AG09309 (cell line): Measurements from ENCODE around the gene ERI3.

Source experiments
- DNase-seq: peaks from one replicate; pipeline ENCODE4 v3.0.0-alpha.2; 2010; ENCODE audit warnings: low read depth
- H3K4me3 ChIP-seq: 2 replicates; pipeline ENCODE4 v1.5.1; 2011; ENCODE audit warnings: mild to moderate bottlenecking, low read depth, low read length, moderate library complexity; ENCODE audit not compliant: control insufficient read depth
- TF ChIP-seq, protein P1 (sequence below): IDR thresholded peaks from 2 replicates; pipeline ENCODE4 v1.5.1; 2011; ENCODE audit warnings: mild to moderate bottlenecking, low read depth, low read length, inconsistent platforms; ENCODE audit not compliant: insufficient read depth, control insufficient read depth; ENCODE audit errors: missing control alignments

ERI3 gene

DNA sequence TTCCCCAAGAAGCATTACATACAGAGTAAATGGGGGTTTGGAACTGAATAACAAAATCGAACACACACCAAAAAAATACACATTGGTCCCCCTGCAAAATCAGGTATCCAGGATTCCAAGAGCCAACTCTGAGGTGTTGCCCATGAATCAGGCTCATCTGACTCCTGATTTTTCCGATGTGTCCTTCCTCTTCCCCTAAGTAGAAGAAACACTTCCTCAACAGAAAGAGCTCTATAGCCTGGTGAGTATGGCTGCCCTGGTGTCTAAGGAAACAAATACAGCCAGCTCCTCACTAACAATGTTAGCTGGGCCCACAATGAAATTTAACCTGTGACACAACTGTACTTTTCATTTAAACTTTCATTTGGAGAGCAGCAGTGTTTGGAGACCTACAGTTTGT is 33.6 kb downstream of the ERI3 start:
- no peak overlapping the region for H3K4me3 ChIP-seq
- TF ChIP-seq, protein P1, sequence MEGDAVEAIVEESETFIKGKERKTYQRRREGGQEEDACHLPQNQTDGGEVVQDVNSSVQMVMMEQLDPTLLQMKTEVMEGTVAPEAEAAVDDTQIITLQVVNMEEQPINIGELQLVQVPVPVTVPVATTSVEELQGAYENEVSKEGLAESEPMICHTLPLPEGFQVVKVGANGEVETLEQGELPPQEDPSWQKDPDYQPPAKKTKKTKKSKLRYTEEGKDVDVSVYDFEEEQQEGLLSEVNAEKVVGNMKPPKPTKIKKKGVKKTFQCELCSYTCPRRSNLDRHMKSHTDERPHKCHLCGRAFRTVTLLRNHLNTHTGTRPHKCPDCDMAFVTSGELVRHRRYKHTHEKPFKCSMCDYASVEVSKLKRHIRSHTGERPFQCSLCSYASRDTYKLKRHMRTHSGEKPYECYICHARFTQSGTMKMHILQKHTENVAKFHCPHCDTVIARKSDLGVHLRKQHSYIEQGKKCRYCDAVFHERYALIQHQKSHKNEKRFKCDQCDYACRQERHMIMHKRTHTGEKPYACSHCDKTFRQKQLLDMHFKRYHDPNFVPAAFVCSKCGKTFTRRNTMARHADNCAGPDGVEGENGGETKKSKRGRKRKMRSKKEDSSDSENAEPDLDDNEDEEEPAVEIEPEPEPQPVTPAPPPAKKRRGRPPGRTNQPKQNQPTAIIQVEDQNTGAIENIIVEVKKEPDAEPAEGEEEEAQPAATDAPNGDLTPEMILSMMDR = no peak
- DNase-seq = no peak

DNA sequence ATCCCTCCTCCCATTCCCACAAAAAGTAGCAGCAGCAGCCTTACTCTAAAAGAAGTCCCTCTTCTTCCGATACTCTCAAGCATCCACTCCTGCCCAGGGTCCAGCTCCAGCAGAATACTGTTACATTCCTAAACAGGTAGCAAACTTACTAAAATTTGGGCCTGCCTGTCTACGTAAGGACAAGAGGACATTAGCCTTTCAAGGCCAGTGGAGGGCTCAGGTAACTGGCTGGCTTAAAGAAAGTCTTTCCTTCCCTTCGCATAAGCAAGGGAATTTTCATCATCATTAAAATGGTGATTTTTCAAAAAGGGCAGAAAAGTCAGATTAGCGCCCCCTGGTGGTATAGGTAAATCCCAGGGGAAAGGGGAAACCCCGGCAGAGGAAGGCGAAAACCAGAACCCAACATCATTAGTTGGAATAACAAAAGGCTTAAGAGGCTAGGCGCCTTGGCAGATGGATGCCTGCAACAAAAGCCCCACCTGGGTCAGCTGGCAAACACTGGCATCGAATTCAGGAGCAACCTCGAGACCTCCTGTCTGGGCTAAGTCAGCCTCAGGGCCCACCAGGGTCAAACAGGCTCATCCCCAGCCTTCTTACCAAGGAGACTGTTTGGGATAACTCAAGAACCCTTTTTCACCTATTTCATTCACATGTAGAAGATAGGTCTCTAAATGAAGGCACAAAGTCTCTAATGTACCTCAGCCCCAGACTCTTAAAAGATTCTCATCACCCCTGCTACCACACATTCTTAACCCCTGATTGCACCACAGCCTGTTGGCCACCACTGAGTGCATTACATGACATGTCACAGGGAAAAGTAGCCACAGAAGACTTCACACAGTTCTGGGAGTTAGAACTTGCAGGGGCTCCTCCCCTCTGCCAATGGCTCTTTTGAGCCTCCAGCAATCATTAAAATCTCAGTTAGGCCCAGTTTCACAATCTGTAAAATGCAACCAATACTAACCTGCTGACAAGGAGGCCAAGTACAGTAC is 36.7 kb downstream of the ERI3 start:
- TF ChIP-seq, protein P1 = peak; percentile 84
- no peak overlapping the region for H3K4me3 ChIP-seq
- DNase-seq = no peak

DNA sequence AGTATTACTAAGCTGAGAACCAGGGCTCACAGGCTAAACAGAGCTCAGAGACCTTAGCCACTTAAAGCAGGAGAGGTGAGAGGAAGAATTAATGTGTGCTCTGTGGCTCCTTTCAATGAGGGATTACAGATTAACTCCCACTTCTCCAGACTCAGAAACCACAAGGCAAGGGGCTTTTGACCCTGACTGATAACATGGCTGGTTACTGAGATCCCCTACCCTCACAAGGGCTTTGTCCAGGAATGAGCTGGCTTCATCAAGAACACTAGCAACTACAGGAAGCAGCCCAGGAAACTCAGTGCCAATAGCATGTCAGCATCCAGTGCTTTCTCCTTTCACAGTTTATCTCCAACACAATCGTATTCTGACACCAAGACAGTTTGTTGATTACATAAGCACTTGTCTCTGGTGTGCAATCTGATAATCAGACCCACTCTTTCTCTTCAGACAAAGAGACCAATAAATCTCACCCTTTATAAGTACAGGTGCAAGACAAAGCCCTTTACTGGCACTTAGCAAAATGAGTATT is 38.8 kb downstream of the ERI3 start:
- TF ChIP-seq, protein P1 = no peak
- H3K4me3 ChIP-seq = no peak overlapping the region
- no peak for DNase-seq

DNA sequence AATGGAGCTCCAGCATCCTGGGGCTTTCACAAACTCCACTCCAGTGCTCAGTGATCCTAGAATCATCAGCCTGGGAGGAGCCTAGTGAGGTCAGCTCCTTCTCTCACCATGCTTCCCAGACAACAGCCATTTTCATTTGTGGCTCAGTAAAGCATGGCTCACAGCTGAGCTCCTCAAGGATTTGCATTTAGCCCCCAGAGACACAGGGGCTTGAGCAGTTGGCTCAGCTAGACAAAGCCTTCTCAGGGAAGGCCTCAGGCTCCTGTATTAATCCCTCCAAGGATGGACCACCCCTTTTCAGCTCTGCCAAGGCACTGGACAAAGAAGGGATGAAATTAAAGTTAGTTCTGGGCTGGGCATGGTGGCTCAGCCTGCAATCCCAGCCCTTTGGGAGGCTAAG is 39.5 kb downstream of the ERI3 start:
- TF ChIP-seq, protein P1 = no peak
- H3K4me3 ChIP-seq = no peak overlapping the region
- no peak for DNase-seq

DNA sequence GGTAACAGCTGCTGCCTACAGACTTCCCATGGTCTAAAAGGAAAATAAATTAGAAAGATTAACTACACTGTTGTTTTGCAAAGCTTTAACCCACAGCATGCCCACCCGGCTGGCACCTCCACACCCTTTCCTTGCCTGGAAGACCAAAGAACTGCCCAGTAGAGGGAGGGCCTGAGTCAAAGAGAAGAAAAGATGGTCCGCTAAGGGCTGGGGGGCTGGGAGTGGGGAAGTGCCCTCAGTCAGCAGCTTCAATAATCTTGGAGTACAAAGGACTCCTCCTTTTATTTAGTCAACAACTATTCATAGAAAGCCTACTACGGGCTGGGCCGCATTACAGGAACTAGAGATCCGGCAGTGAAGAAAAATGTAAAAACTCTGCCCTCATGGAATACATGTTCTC is 40.6 kb downstream of the ERI3 start:
- DNase-seq = no peak
- H3K4me3 ChIP-seq = no peak overlapping the region
- TF ChIP-seq, protein P1 = peak; percentile 16

DNA sequence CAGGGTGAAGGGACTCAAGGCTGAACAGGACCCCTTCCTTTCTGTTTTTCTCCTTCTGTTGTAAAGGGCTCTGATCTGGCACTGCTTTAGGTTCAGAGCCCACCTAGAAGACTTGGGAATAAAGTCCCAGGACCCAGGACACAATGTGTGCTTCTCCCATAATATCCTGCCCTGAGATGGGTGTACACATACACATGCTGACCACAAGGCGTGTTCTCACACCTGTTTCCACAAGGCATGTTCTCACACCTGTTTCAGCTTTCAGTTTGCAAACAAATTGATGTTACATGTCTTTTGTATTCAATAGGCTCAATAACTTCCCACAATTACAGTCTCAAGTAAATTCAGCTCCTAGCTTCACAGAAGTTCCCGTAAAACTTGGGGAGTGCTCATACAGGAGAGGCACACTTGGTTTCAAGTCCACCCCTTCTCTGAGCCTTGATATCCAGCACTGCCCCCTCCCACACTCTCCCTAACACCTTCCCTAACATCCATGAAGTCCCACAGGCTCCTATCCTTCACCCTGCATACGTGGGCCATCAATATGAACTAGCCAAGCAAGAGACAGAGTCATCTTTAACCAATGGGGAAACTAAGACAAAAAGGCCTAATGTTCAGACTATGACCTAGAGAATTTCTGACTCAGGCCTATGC is 41.7 kb downstream of the ERI3 start:
- TF ChIP-seq, protein P1 = no peak
- H3K4me3 ChIP-seq = no peak overlapping the region
- no peak for DNase-seq
